HCT116 (cell line): Measurements from ENCODE around the gene USP21.

Experiments used
- JUND ChIP-seq: IDR thresholded peaks from 2 replicates; pipeline ENCODE4 v1.6.1; 2012
- POLR2A ChIP-seq: IDR thresholded peaks from 2 replicates; pipeline ENCODE4 v1.7.0; 2011; ENCODE audit warnings: borderline replicate concordance; ENCODE audit not compliant: insufficient read depth, insufficient read length; ENCODE audit errors: extremely low read depth
- RAD21 ChIP-seq: IDR thresholded peaks from 2 replicates; pipeline ENCODE4 v1.6.1; 2012; ENCODE audit warnings: low read depth, mild to moderate bottlenecking
- TCF7L2 ChIP-seq: IDR thresholded peaks from 2 replicates; pipeline ENCODE4 v1.7.0; 2011; ENCODE audit warnings: borderline replicate concordance, inconsistent platforms; ENCODE audit not compliant: insufficient read depth, insufficient read length; ENCODE audit errors: extremely low read depth
- TF ChIP-seq, protein P1 (sequence below), 3 experiments: fragments of 200-600 bp in 1 of 3; sonication (generic) in 1 of 3; IDR thresholded peaks in 2 of 3; conservative IDR thresholded peaks in 1 of 3; 2 replicates each; pipeline ENCODE4 v1.5.1; 2012 to 2017; ENCODE audit warnings: low read depth in 2 of 3, low read length in 2 of 3, antibody characterized with exemption in 1 of 3, borderline replicate concordance in 1 of 3, control low read depth in 1 of 3, mild to moderate bottlenecking in 1 of 3, mixed read lengths in 1 of 3, mixed run types in 1 of 3, moderate library complexity in 1 of 3; ENCODE audit not compliant: insufficient read depth in 1 of 3
- TF ChIP-seq, protein P2 (sequence below): IDR thresholded peaks from 2 replicates; pipeline ENCODE4 v1.6.1; 2012
- TF ChIP-seq, protein P3 (sequence below): IDR thresholded peaks from 2 replicates; pipeline ENCODE4 v1.6.1; 2012; ENCODE audit warnings: low read depth

DNA sequence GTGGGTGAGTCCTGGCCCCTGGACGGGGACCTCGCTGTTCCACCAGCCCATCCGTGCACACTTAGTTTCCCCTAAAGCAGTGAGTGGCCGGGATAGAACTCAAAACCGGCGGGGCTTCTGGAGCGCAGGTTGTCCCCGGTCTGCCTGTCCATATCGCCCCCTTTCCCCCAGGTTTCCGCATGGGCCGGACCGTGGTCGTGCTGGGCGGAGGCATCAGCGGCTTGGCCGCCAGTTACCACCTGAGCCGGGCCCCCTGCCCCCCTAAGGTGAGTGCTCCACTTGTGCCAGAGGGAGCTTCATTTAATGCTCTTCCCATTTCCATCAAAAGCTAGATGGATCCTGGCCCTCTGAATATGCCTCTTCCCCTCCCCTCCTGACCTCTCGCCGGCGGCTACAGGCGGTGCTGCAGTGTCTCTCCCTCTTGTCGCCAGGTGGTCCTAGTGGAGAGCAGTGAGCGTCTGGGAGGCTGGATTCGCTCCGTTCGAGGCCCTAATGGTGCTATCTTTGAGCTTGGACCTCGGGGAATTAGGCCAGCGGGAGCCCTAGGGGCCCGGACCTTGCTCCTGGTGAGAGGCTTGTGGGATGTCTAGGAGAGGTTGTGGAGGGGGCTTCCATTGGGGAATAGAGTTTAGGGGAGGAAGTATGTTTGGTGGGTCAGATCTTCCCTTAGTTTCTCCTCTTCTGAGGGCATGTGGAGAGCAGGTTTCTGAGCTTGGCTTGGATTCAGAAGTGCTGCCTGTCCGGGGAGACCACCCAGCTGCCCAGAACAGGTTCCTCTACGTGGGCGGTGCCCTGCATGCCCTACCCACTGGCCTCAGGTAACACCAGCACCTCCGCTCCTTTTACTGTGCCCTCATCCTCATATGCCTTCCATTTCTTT is 7.6 kb downstream of the USP21 start:
- TF ChIP-seq, protein P1, sequence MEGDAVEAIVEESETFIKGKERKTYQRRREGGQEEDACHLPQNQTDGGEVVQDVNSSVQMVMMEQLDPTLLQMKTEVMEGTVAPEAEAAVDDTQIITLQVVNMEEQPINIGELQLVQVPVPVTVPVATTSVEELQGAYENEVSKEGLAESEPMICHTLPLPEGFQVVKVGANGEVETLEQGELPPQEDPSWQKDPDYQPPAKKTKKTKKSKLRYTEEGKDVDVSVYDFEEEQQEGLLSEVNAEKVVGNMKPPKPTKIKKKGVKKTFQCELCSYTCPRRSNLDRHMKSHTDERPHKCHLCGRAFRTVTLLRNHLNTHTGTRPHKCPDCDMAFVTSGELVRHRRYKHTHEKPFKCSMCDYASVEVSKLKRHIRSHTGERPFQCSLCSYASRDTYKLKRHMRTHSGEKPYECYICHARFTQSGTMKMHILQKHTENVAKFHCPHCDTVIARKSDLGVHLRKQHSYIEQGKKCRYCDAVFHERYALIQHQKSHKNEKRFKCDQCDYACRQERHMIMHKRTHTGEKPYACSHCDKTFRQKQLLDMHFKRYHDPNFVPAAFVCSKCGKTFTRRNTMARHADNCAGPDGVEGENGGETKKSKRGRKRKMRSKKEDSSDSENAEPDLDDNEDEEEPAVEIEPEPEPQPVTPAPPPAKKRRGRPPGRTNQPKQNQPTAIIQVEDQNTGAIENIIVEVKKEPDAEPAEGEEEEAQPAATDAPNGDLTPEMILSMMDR (IDR thresholded peaks at IDR 0.05 in 2 of 3, conservative IDR thresholded peaks at IDR 0.05 in 1 of 3; ENCODE audit: borderline replicate concordance in 1 of 3, insufficient read depth in 1 of 3, low read depth in 2 of 3, low read length in 2 of 3): no peak
- no peak for TF ChIP-seq JUND
- TF ChIP-seq POLR2A: no peak
- TF ChIP-seq TCF7L2: no peak
- TF ChIP-seq RAD21: no peak
- TF ChIP-seq, protein P2, sequence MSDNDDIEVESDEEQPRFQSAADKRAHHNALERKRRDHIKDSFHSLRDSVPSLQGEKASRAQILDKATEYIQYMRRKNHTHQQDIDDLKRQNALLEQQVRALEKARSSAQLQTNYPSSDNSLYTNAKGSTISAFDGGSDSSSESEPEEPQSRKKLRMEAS: no peak
- TF ChIP-seq, protein P3, sequence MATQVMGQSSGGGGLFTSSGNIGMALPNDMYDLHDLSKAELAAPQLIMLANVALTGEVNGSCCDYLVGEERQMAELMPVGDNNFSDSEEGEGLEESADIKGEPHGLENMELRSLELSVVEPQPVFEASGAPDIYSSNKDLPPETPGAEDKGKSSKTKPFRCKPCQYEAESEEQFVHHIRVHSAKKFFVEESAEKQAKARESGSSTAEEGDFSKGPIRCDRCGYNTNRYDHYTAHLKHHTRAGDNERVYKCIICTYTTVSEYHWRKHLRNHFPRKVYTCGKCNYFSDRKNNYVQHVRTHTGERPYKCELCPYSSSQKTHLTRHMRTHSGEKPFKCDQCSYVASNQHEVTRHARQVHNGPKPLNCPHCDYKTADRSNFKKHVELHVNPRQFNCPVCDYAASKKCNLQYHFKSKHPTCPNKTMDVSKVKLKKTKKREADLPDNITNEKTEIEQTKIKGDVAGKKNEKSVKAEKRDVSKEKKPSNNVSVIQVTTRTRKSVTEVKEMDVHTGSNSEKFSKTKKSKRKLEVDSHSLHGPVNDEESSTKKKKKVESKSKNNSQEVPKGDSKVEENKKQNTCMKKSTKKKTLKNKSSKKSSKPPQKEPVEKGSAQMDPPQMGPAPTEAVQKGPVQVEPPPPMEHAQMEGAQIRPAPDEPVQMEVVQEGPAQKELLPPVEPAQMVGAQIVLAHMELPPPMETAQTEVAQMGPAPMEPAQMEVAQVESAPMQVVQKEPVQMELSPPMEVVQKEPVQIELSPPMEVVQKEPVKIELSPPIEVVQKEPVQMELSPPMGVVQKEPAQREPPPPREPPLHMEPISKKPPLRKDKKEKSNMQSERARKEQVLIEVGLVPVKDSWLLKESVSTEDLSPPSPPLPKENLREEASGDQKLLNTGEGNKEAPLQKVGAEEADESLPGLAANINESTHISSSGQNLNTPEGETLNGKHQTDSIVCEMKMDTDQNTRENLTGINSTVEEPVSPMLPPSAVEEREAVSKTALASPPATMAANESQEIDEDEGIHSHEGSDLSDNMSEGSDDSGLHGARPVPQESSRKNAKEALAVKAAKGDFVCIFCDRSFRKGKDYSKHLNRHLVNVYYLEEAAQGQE: no peak
